HepG2 (cell line): ENCODE measurements around the gene DIABLO. TPM values are rescaled to one million over a fixed set of nuclear protein-coding genes. Genes with fewer than 3 reads are reported as not detected.

Source experiments
- ATAC-seq: fragments of 200-7000 bp; cut with Tn5 transposase; 3 replicates; pipeline ENCODE4 v1.9.1; 2020; ENCODE audit warnings: mild to moderate bottlenecking, moderate library complexity
- Bru-seq: library from RNA; stranded (reverse); fragments of 400-500 nt; gene quantifications from one replicate; lab custom pipeline; 2021; lab: Mats Ljungman, UMichigan
- BruChase-seq, 2 experiments: library from RNA; stranded (reverse); fragments of 400-500 nt; gene quantifications; one replicate each; lab custom pipeline; 2021; lab: Mats Ljungman, UMichigan
- BruUV-seq: library from RNA; stranded (reverse); fragments of 400-500 nt; replicated peaks from 2 replicates; lab custom pipeline; 2021; lab: Mats Ljungman, UMichigan
- CTCF ChIA-PET: fragments of 300-600 bp; formaldehyde crosslinking; extraction: SDS; loops from one replicate; lab custom pipeline; 2021; ENCODE audit warnings: low total read pairs, inconsistent platforms, low intra/inter-chr PET ratio; lab: Yijun Ruan, JAX
- POLR2A ChIA-PET: fragments of 350-600 bp; sonication (Branson Sonifier 250); formaldehyde crosslinking; loops from one replicate; lab custom pipeline; 2020; ENCODE audit warnings: antibody characterized with exemption, inconsistent platforms; lab: Yijun Ruan, JAX
- DNase-seq: peaks from one replicate; pipeline ENCODE4 v3.0.0-alpha.2; 2015; ENCODE audit warnings: low spot score
- FAIRE-seq: peaks from 3 replicates; lab custom pipeline; 2011; peaks lifted over from hg19 to GRCh38; lab: Jason Lieb, UNC
- H2AFZ ChIP-seq: one replicate; pipeline ENCODE4 v1.6.1; 2011; ENCODE audit warnings: low read length, inconsistent platforms
- H3K27ac ChIP-seq: fragments of 300-600 bp; 3 replicates; pipeline ENCODE4 v1.8.0; 2011; ENCODE audit warnings: mixed run types, mild to moderate bottlenecking, mixed read lengths, low read length, inconsistent platforms; ENCODE audit not compliant: insufficient read depth; ENCODE audit errors: extremely low read length
- H3K27me3 ChIP-seq, 2 experiments: fragments of 200-600 bp in 1 of 2; 2 replicates in 1 of 2; 3 replicates in 1 of 2; pipeline versions ENCODE4 v1.6.0 to v1.8.0; 2011; ENCODE audit warnings: low read length in 2 of 2, mild to moderate bottlenecking in 2 of 2, moderate library complexity in 2 of 2, inconsistent platforms in 1 of 2; ENCODE audit not compliant: insufficient read depth in 2 of 2, control insufficient read depth in 1 of 2
- H3K36me3 ChIP-seq, 2 experiments: fragments of 200-600 bp in 1 of 2; replicated peaks in 1 of 2; 2 replicates in 1 of 2; 3 replicates in 1 of 2; pipeline versions ENCODE4 v1.5.1 to v1.8.0; 2011; ENCODE audit warnings: low read length in 2 of 2, inconsistent platforms in 1 of 2; ENCODE audit not compliant: insufficient read depth in 2 of 2, control insufficient read depth in 1 of 2
- H3K4me1 ChIP-seq: 2 replicates; pipeline ENCODE4 v1.5.1; 2012; ENCODE audit warnings: low read length, inconsistent platforms; ENCODE audit not compliant: insufficient read depth
- H3K4me2 ChIP-seq: 2 replicates; pipeline ENCODE4 v1.6.0; 2011; ENCODE audit warnings: low read depth, low read length, inconsistent platforms
- H3K4me3 ChIP-seq, 3 experiments: fragments of 200-600 bp in 1 of 3; sonication (generic), shearing (Covaris generic) in 1 of 3; replicated peaks in 1 of 3; 2 replicates each; pipeline ENCODE4 v1.5.1; 2011 to 2016; ENCODE audit warnings: low read length in 3 of 3, inconsistent platforms in 2 of 3, low read depth in 2 of 3, mild to moderate bottlenecking in 2 of 3, control low read depth in 1 of 3, mixed read lengths in 1 of 3; ENCODE audit not compliant: insufficient read depth in 1 of 3
- H3K79me2 ChIP-seq: one replicate; pipeline ENCODE4 v1.6.1; 2011; ENCODE audit warnings: low read length, inconsistent platforms; ENCODE audit not compliant: insufficient read depth
- H3K9ac ChIP-seq: 2 replicates; pipeline ENCODE4 v1.6.0; 2011; ENCODE audit warnings: mild to moderate bottlenecking, low read depth, low read length, inconsistent platforms; ENCODE audit not compliant: insufficient read depth
- H3K9me3 ChIP-seq: 2 replicates; pipeline ENCODE4 v1.5.1; 2012; ENCODE audit warnings: mild to moderate bottlenecking, low read length
- H4K20me1 ChIP-seq: 2 replicates; pipeline ENCODE4 v1.6.0; 2011; ENCODE audit warnings: inconsistent platforms, mild to moderate bottlenecking, low read length, moderate library complexity; ENCODE audit not compliant: insufficient read depth
- CBX2 ChIP-seq, 2 experiments: fragments of 200-600 bp in 1 of 2; sonication (generic); formaldehyde crosslinking in 1 of 2; IDR thresholded peaks; 2 replicates each; pipeline versions ENCODE4 v1.7.0 to v1.8.1; 2018 to 2022; ENCODE audit warnings: low read depth in 2 of 2, low read length in 1 of 2, mild to moderate bottlenecking in 1 of 2, missing genetic modification reagents in 1 of 2
- MAFK ChIP-seq, 2 experiments: IDR thresholded peaks in 1 of 2; conservative IDR thresholded peaks in 1 of 2; 2 replicates each; pipeline ENCODE4 v1.6.1; 2011; ENCODE audit warnings: improper control_type of control experiment in 2 of 2, low read length in 2 of 2
- MED1 ChIP-seq: sonication (generic); formaldehyde crosslinking; IDR thresholded peaks from 2 replicates; pipeline ENCODE4 v1.4.0; 2020; ENCODE audit warnings: missing genetic modification reagents
- MZF1 ChIP-seq: sonication (generic); formaldehyde crosslinking; IDR thresholded peaks from 2 replicates; pipeline ENCODE4 v1.8.1; 2023; ENCODE audit warnings: mild to moderate bottlenecking, missing genetic modification reagents, borderline replicate concordance
- NFATC3 ChIP-seq: sonication (generic); formaldehyde crosslinking; IDR thresholded peaks from 2 replicates; pipeline ENCODE4 v1.5.1; 2020; ENCODE audit warnings: mild to moderate bottlenecking, missing genetic modification reagents
- PTBP1 ChIP-seq: fragments of 200-400 bp; formaldehyde crosslinking; IDR thresholded peaks from 2 replicates; pipeline ENCODE4 v1.6.1; 2018; ENCODE audit warnings: low read length, low read depth; ENCODE audit not compliant: poor library complexity, severe bottlenecking
- RELA ChIP-seq: sonication (generic); formaldehyde crosslinking; IDR thresholded peaks from 2 replicates; pipeline ENCODE4 v1.4.0; 2020; ENCODE audit warnings: missing genetic modification reagents
- TSC22D2 ChIP-seq: sonication (generic); formaldehyde crosslinking; IDR thresholded peaks from 2 replicates; pipeline ENCODE4 v1.5.1; 2020; ENCODE audit warnings: missing genetic modification reagents, mild to moderate bottlenecking, borderline replicate concordance
- ZFYVE20 ChIP-seq: sonication (generic); formaldehyde crosslinking; IDR thresholded peaks from 2 replicates; pipeline ENCODE4 v1.8.0; 2023; ENCODE audit warnings: low read depth, mild to moderate bottlenecking, moderate library complexity, missing genetic modification reagents, borderline replicate concordance
- ZNF207 ChIP-seq: fragments of 450-650 bp; IDR thresholded peaks from 2 replicates; pipeline ENCODE4 v1.6.1; 2016; ENCODE audit warnings: antibody characterized with exemption, borderline replicate concordance
- ZNF335 ChIP-seq: sonication (generic); formaldehyde crosslinking; IDR thresholded peaks from 2 replicates; pipeline ENCODE4 v1.4.0; 2020; ENCODE audit warnings: missing genetic modification reagents
- ZNF432 ChIP-seq: sonication (generic); formaldehyde crosslinking; IDR thresholded peaks from 2 replicates; pipeline ENCODE4 v1.5.0; 2020; ENCODE audit warnings: missing genetic modification reagents, mild to moderate bottlenecking, borderline replicate concordance
- ZNF674 ChIP-seq: sonication (generic); formaldehyde crosslinking; IDR thresholded peaks from 2 replicates; pipeline ENCODE4 v1.5.0; 2020; ENCODE audit warnings: low read depth, mild to moderate bottlenecking, missing genetic modification reagents
- ZNF768 ChIP-seq: sonication (generic); formaldehyde crosslinking; IDR thresholded peaks from 2 replicates; pipeline ENCODE4 v1.4.0; 2020; ENCODE audit warnings: missing genetic modification reagents
- ZNF850 ChIP-seq: sonication (generic); formaldehyde crosslinking; conservative IDR thresholded peaks from 2 replicates; pipeline ENCODE4 v1.9.0; 2021; ENCODE audit warnings: mild to moderate bottlenecking, missing genetic modification reagents
- WGBS: methylation state at CpG from one replicate; pipeline ENCODE4 v1.1.6; 2017; ENCODE audit warnings: low lambda C conversion rate; 5-methylcytosine and 5-hydroxymethylcytosine counted together
- in situ Hi-C: cut with HindIII; loops from 2 replicates; pipeline ENCODE4 v1.10.0; 2017; ENCODE audit warnings: low pct_unique_long_range_greater_than_20kb; ENCODE audit not compliant: extremely low pct_ligation_motif_present
- intact Hi-C: fragments of 100-400 bp; cut with micrococcal nuclease; formaldehyde crosslinking; loops from one replicate; pipeline ENCODE4 v1.10.0; 2022; ENCODE audit not compliant: unreplicated experiment
- long read RNA-seq, 2 experiments: library from RNA in 1 of 2; library from polyadenylated mRNA in 1 of 2; stranded (forward) in 1 of 2; unstranded in 1 of 2; transcript quantifications; one replicate each; pipeline ENCODE4 v2.0.0, GENCODE V29; 2019 to 2022
- polyA minus RNA-seq, 3 experiments: library from RNA; depleted of rRNA, polyadenylated mRNA; stranded (reverse); fragments of >200 nt; gene quantifications; 2 replicates each; pipeline ENCODE4 v1.2.3, GENCODE V29; 2011; ENCODE audit warnings: low replicate concordance in 1 of 3
- polyA plus RNA-seq, 8 experiments: library from polyadenylated mRNA; depleted of rRNA in 3 of 8; stranded (reverse) in 7 of 8; unstranded in 1 of 8; fragments of >200 nt; fragmentation: Illumina TruSeq in 4 of 8; extraction: Trizol in 4 of 8; gene quantifications; 2 replicates each; pipeline versions ENCODE4 v1.2.1 to v1.2.3, GENCODE V29; 2011 to 2016; ENCODE audit warnings: low read depth in 4 of 8, missing spikeins in 1 of 8, mixed read lengths in 1 of 8; ENCODE audit not compliant: insufficient read depth in 1 of 8
- total RNA-seq, 5 experiments: library from RNA; depleted of rRNA; stranded (reverse); fragments of >200 nt; fragmentation: Illumina TruSeq; extraction: Trizol; gene quantifications; 2 replicates each; pipeline ENCODE4 v1.2.3, GENCODE V29; 2016; ENCODE audit warnings: low read depth in 1 of 5

DIABLO gene
- total RNA-seq (2016; rRNA removed; fragmentation: Illumina TruSeq; extraction: Trizol): 70.9 and 82.4 TPM in 2 replicates
- 20.0 and 22.9 TPM in 2 replicates for total RNA-seq (2016; cell fraction: cytosol; rRNA removed; fragmentation: Illumina TruSeq; extraction: Trizol; ENCODE audit: low read depth)
- 69.5 and 88.5 TPM in 2 replicates for total RNA-seq (2016; cell fraction: insoluble cytoplasmic fraction; rRNA removed; fragmentation: Illumina TruSeq; extraction: Trizol)
- 38.1 and 41.9 TPM in 2 replicates for total RNA-seq (2016; cell fraction: membrane; rRNA removed; fragmentation: Illumina TruSeq; extraction: Trizol)
- total RNA-seq (2016; cell fraction: nucleus; rRNA removed; fragmentation: Illumina TruSeq; extraction: Trizol): 32.8 and 33.7 TPM in 2 replicates
- polyA plus RNA-seq (2011; rRNA removed): 19.4 and 20.7 TPM in 2 replicates
- 28.6 and 29.8 TPM in 2 replicates for polyA plus RNA-seq (2011; cell fraction: cytosol; rRNA removed)
- polyA plus RNA-seq (2011; cell fraction: nucleus; rRNA removed): 20.6 and 25.2 TPM in 2 replicates
- polyA plus RNA-seq (2012): 30.0 and 42.8 TPM in 2 replicates
- 14.9 and 15.9 TPM in 2 replicates for polyA plus RNA-seq (2016; cell fraction: cytosol; fragmentation: Illumina TruSeq; extraction: Trizol; ENCODE audit: low read depth)
- polyA plus RNA-seq (2016; cell fraction: insoluble cytoplasmic fraction; fragmentation: Illumina TruSeq; extraction: Trizol; ENCODE audit: low read depth): 79.4 and 80.8 TPM in 2 replicates
- polyA plus RNA-seq (2016; cell fraction: membrane; fragmentation: Illumina TruSeq; extraction: Trizol; ENCODE audit: low read depth): 26.6 and 28.0 TPM in 2 replicates
- polyA plus RNA-seq (2016; cell fraction: nucleus; fragmentation: Illumina TruSeq; extraction: Trizol; ENCODE audit: insufficient read depth, low read depth): 44.1 and 48.9 TPM in 2 replicates
- 24.3 and 31.1 TPM in 2 replicates for polyA minus RNA-seq (2011; rRNA and poly(A)+ RNA removed; ENCODE audit: low replicate concordance)
- 17.2 and 17.3 TPM in 2 replicates for polyA minus RNA-seq (2011; cell fraction: cytosol; rRNA and poly(A)+ RNA removed)
- 32.8 and 37.0 TPM in 2 replicates for polyA minus RNA-seq (2011; cell fraction: nucleus; rRNA and poly(A)+ RNA removed)
- percentile 83 among the genes with signal in this experiment for Bru-seq, nascent RNA
- BruChase-seq, experiment 1, labeled RNA remaining after a 6-hour chase: percentile 90 among the genes with signal in this experiment
- percentile 90 among the genes with signal in this experiment for BruChase-seq, experiment 2, labeled RNA remaining after a 2-hour chase
- long read RNA-seq, experiment 1, transcript DIABLO-207 (6 exons, 1,471 nt): major isoform, 76 of 90 reads
- long read RNA-seq, experiment 1, transcript DIABLO-203 (5 exons, 1,338 nt): minor isoform, 6 of 90 reads
- long read RNA-seq, experiment 1, transcript DIABLO-202 (6 exons, 1,336 nt): minor isoform, 5 of 90 reads
- long read RNA-seq, experiment 1, partial matches to known transcripts: 0 of 90 reads
- long read RNA-seq, experiment 1, other reads (novel, unspliced or antisense): 0 of 90 reads
- long read RNA-seq, experiment 2, transcript DIABLO-207 (6 exons, 1,471 nt): major isoform, 79 of 124 reads
- long read RNA-seq, experiment 2, transcript DIABLO-202 (6 exons, 1,336 nt): minor isoform, 10 of 124 reads
- long read RNA-seq, experiment 2, partial matches to known transcripts: 1 of 124 reads
- long read RNA-seq, experiment 2, other reads (novel, unspliced or antisense): 17 of 124 reads

GRCh38 chr12:122225683-122226365 lies at the start of gene DIABLO:
DIABLO (minus strand) TSS chr12:122226052; CDS start chr12:122226014, 38 bp downstream.
- intact Hi-C loops (no loop called here), in situ Hi-C loops (no loop called here)
- Histone ChIP-seq H3K4me1 (peaks cover 25% of the 10 kb centered on the region), H3K4me2 (peak within 1 kb of the TSS; percentile 82), H3K79me2 (peaks cover 31% of the 10 kb centered on the region), H3K36me3 (peaks cover 7 to 29% of the 10 kb centered on the region in 2 experiments; a peak in 4 of 5 replicates), H4K20me1 (peaks cover 15% of the 10 kb centered on the region; the same call in 1 of the 2 replicates), H3K9ac (peak within 1 kb of the TSS; percentile 98), H3K9me3 (no peaks in the 10 kb centered on the region), H3K27ac (peak within 1 kb of the TSS; percentile 92), H2AFZ (no peak within 1 kb of the TSS), H3K27me3 (no peaks in the 10 kb centered on the region; a peak in 1 of 5 replicates), H3K4me3 (peak within 1 kb of the TSS; percentile 93 to 99 (median 96))
- BruUV-seq: no TSS peak
- POLR2A ChIA-PET: interaction anchor here (0.6 to 1.5 kb wide), 18 partner anchors 9 to 873 kb away, joined by 3 to 8 read pairs (median 4); partner anchors contain the start of genes B3GNT4, KNTC1, RSRC2 and VPS33A
- FAIRE-seq (peak; percentile 88), DNase-seq (peak; percentile 98), ATAC-seq (peak; percentile 95)
- WGBS: 0% methylated on average over 4 of the region's 74 CpGs
- CTCF ChIA-PET: no interaction called here
- TF ChIP-seq MED1 (CRISPR knock-in tag): peak; percentile 54
- TF ChIP-seq RELA (CRISPR knock-in tag): 0 out of 2 replicates have a peak, but pooled peaks have one; percentile 42
- peak; percentile 60; the same call in 1 of the 2 replicates for TF ChIP-seq NFATC3 (CRISPR knock-in tag)
- no peak for TF ChIP-seq MAFK (conservative IDR thresholded peaks at IDR 0.05 in 1 of 2, IDR thresholded peaks at IDR 0.05 in 1 of 2; ENCODE audit: low read length in 2 of 2)
- TF ChIP-seq MZF1 (CRISPR knock-in tag): no peak
- peak; percentile 74 for TF ChIP-seq ZNF335 (CRISPR knock-in tag)
- TF ChIP-seq ZNF850 (CRISPR knock-in tag): no peak
- TF ChIP-seq CBX2 (IDR thresholded peaks at IDR 0.05; ENCODE audit: low read depth, low read length): no peak
- no peak for TF ChIP-seq CBX2 (CRISPR knock-in tag; IDR thresholded peaks at IDR 0.05; ENCODE audit: low read depth)
- 0 out of 2 replicates have a peak, but pooled peaks have one; percentile 24 for TF ChIP-seq ZNF674 (CRISPR knock-in tag)
- no peak for TF ChIP-seq ZNF207
- TF ChIP-seq ZNF768: peak; percentile 71
- no peak for TF ChIP-seq PTBP1
- no peak for TF ChIP-seq TSC22D2 (CRISPR knock-in tag)
- TF ChIP-seq ZFYVE20: no peak
- no peak for TF ChIP-seq ZNF432 (CRISPR knock-in tag)
